ENCODE measurements around the gene USP28. TPM values are rescaled to one million over a fixed set of nuclear protein-coding genes. Genes with fewer than 3 reads are reported as not detected.
A peak's percentile ranks its signal among the peaks of the same experiment; 100 is the strongest.
"Not testable (repeated sequence)": the region's sequence is repeated elsewhere in the genome, so short reads cannot be mapped to it uniquely, and the experiment has no call there.

USP28 gene
- polyA plus RNA-seq, 10 donors = 43.7 to 108 (median 76.8) TPM

GRCh38 chr11:113880971-113881370 is 5.6 kb upstream of the USP28 start:
- peak in 1 of 3 donors; percentile 27 for DNase-seq

- DNase-seq = not testable (repeated sequence)
Measured at GRCh38 chr11:113879446-113879845, 4.1 kb upstream of the USP28 start.

DNA sequence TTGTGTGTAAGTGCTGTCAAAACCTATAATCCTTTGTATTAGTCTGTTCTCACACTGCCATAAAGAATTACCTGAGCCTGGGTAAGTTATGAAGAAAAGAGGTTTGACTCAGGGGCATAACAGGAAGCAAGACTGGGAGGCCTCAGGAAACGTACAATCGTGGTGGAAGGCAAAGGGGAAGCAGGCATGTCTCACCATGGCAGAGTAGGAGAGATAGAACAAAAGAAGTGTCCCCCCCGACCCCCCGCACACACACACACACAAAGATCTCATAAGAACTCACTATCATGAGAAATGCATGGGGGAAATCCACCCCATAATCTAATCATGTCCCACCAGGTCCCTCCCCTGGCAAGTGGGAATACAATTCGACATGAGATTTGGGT is 2.3 kb upstream of the USP28 start:
- DNase-seq = no peak

DNA sequence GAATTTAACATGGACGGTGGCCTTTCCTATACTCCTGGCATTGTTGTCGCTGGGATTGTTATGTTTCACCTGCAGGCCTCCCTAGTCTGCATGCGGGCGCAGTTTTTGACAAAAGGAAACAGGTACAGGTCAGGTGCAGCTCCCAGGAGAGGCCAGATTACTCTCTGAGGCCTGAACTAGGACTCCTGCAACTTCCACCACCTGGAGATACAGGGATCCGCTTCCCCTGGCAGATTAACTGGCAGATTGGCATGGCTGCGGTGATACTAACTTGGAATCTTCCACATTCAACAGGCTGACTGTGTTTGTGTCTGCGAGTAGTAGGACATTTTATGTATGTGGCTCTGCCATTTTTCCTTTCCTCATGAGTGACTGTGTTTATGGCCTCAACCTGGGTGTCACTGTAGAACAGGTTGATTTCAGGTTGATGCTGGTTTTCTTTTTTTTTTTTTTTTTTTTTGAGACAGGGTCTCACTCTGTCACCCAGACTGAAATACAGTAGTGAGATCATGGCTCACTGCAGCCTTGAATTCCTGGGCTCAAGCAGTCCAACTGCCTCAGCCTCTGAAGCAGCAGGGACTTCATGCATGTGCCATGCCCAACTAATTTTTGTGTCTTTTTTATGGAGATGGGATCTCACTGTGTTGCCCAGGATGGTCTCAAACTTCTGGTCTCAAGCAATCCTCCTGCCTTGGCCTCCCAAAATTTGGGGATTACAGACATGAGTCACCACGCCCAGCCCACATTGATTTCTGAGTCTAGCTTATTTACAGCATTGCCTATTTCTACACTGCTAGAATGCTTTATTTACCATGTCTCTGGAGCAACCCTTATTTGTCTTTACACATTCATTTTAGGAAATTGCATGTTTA is 1.7 kb upstream of the USP28 start:
- no peak for DNase-seq

GRCh38 chr11:113876074-113876797 is 864 bp upstream of the USP28 start:
- no peak for DNase-seq

GRCh38 chr11:113874581-113875233 is 665 bp downstream of the USP28 start:
- peak; percentile 19 to 65 (median 44) for DNase-seq

- no peak for DNase-seq
Measured at GRCh38 chr11:113874096-113874495, 1.3 kb downstream of the USP28 start.

DNA sequence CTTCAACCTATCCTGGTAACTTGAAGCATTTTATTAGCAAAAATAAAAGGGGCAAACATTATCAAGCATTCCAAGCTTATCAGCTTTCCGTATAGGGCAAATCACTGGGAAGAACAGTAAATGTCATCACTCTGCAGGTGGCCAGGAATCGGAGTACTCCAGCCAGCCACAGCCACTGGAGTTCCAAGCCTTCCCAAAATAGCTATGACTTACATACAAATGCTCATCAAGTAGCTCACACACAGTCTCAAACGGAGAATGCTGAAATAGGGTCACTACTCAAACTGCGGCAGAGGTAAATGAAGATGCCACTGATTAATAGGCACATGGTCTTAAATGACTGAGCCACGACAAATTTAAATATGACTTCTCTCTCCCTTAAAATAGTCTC is 2.1 kb downstream of the USP28 start:
- peak in 1 of 3 donors; percentile 39 for DNase-seq

GRCh38 chr11:113871336-113871735 is 4.0 kb downstream of the USP28 start:
- no peak for DNase-seq

- no peak for DNase-seq
Measured at GRCh38 chr11:113867843-113868503, 7.4 kb downstream of the USP28 start.

- DNase-seq = no peak
Measured at GRCh38 chr11:113865873-113866272, 9.5 kb downstream of the USP28 start.

DNA sequence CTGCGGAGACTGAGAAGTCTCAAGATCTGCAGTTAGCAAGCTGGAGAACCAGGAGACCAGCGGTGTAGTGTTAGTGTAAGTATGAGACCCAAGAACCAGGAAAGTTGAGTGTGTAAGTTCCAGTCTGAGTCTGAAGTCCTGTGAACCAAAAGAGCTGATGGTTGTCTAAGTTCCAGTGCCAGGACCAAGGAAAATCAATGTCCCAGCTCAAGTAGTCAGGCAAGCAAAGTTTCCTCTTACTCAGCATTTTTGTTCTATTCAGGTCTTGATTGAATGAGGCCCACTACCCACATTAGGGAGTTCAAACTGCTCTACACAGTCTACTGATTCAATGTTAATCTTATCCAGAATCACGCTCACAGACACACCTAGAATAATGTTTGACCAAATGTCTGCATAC is 11.0 kb downstream of the USP28 start:
- DNase-seq = no peak

DNA sequence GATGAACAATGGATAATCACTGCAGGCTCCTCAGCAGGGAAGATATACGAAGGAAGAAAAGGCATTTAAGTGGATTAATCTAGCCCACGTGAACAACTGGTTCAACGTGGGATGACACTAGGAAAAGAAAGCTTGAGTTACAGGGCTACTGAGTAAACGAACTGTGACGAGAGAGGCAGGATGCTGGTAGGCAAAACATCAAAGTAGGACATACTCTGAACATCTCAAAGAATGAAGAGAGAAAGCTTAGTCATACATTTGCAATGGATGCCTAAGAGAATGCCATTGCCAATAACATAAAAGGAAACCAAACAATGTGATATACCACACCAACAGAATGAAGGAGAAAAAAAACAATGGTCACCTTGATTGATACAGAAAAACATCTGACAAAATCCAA is 12.9 kb downstream of the USP28 start:
- no peak for DNase-seq

- no peak for DNase-seq
Measured at GRCh38 chr11:113859665-113860064, 15.7 kb downstream of the USP28 start.

DNA sequence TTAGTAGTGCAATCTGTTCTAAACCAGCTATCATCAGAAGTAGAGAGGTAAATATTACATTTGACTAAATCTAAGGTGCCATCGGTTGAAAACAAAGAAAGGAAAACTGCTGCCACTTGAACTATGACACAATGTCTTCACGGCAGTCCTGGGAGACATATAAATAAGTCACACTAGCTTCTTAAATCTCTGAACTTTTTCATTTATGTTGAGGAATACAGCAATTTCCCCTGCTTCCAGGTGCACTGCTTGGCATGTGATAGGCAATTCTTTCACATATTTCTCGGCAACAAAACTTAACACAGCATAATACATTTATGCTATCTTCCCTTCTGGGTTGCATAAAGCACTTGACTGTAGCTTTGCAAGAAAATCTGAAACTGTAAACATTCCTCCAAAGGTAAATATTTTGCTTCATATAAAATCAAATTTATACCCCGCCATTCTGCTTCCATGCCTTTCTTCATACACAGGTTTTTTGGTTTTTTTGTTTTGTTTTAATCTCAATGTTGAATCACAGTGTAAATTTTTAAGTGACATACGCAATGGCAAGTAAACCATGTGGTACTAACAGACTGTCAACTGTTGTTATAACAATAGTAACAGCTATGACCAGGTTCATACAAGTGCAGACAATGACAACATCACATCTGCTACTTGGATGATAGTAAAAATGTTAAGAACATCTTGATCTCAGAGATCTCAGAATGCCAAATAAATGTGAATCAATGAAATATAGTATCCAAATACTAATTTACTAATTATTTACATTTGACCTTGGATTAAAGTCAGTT is 18.2 kb downstream of the USP28 start:
- DNase-seq = no peak

- DNase-seq = no peak
Measured at GRCh38 chr11:113855803-113856202, 19.6 kb downstream of the USP28 start.

DNA sequence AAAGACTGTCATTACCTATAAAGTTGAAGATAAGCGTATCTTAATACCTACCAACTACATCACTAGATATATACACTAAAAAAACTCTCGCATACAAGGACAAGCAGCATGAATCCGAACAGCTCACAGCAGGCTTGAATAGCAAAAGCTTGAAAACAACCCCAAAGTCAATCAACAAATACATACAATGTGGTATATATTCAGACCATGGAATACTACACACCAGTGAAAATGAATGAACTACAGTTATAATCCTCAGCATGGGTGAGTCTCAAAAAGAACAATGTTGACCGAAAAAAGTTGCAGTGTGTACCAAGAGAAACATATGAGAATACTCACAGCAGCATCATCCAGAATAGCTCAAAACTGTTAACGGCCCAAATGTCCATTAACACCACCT is 25.2 kb downstream of the USP28 start:
- no peak for DNase-seq

DNA sequence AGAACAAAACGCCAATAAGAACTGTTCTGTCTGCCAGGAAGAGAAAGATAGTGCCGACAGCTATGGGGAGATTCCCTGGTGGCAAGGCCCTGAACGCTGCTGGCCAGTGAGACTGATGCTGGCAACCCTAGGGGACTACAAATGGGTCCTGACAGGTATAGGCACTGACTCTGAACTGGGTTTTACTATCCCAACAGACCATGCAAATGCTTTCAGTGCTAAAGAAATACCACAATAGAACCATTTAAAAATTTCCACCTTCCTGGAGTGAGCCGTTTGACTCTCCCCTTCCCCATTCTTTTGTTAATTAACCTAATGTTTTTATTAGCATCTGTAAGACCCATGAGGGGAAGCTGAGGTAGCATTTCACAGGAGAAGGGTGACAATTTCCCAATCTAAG is 25.7 kb downstream of the USP28 start:
- DNase-seq = no peak

GRCh38 chr11:113847580-113847979 is 27.8 kb downstream of the USP28 start:
- DNase-seq = no peak

GRCh38 chr11:113847111-113847510 is 28.3 kb downstream of the USP28 start:
- DNase-seq = no peak

- DNase-seq = no peak
Measured at GRCh38 chr11:113841691-113842090, 33.7 kb downstream of the USP28 start.
